NCI-H1436 treated with DMSO at 0.1 percent for 48 hours (cell line): ENCODE results near the gene SPEM2.
A peak's percentile ranks its signal among the peaks of the same experiment; 100 is the strongest.

Experiments used
- DNase-seq: peaks from one replicate; lab custom pipeline; 2025; lab: John Stamatoyannopoulos, UW

Gene SPEM2

DNA sequence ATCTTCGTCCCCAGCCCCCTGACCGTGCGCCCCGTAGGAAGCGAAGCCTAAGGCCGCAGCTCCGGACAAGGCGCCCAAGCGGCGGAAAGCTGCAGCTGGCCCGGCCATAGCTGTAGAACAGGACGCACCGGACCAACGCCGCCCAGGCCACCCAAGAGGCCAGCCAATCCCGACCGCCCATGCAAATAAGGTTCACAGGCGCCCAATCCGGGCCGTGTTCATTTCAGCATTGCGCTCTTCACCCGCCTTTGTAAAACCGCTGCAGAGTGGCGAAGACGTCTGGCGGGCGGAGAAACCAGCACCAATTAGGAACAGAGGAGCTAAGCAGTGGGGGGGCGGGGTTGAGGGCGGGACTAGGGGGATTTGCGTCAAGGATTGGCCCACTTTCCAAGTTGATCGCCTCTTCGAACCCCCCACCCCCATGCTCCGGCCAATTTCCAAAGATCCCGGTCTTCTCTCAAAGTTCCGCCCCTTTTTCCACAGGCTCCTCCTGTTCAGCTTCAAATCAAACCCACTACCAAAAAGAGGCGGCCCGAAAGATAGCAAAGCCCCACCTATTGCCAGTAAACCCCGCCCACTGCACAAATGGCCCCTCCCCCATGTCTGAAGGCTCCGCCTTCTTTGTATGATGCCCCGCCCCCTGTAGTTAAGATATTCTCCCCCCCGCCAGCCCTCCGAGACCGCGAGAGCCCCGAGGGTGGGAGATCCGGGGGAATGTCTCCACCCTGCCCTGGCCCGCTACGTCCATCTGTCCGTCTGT lies 21.3 kb upstream of the SPEM2 start, which contains the start of gene TMEM256:
Gene TMEM256, minus strand, starts transcription at position 121 of the 760 bp plus-strand sequence. Its CDS starts 13 bp downstream, at position 108.
- DNase-seq, result peak; percentile 96

DNA sequence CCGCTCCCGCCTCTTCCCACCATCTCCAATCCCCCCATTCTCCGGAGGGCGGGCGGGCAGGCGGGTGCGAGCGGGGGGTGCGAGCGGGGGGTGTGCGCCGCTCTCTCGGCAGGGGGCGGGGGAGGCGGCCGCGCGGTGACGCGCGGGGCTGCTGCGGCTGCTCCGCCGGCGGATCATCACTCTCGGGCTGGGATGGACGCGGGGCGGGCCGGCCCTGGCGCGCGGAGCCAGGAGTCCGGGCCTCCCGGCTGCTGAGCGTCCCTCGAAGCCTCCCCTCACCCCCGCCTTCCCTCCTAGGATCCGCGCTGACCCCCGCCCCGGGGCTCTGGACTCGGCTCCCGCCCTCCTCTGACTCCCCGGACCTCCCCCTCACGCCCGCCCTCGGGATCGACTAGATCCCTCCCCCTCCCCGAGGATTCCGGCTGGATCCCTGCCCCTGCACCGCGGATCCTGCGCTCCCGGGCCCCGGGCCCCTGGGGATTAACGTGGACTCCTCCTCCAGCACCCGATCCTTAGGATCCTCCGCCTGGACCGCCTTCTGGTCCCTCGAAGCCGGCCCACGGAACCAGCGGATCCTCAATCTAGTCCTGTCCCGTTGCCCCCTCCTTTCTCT lies 20.6 kb upstream of the SPEM2 start:
- DNase-seq, result no peak

DNA sequence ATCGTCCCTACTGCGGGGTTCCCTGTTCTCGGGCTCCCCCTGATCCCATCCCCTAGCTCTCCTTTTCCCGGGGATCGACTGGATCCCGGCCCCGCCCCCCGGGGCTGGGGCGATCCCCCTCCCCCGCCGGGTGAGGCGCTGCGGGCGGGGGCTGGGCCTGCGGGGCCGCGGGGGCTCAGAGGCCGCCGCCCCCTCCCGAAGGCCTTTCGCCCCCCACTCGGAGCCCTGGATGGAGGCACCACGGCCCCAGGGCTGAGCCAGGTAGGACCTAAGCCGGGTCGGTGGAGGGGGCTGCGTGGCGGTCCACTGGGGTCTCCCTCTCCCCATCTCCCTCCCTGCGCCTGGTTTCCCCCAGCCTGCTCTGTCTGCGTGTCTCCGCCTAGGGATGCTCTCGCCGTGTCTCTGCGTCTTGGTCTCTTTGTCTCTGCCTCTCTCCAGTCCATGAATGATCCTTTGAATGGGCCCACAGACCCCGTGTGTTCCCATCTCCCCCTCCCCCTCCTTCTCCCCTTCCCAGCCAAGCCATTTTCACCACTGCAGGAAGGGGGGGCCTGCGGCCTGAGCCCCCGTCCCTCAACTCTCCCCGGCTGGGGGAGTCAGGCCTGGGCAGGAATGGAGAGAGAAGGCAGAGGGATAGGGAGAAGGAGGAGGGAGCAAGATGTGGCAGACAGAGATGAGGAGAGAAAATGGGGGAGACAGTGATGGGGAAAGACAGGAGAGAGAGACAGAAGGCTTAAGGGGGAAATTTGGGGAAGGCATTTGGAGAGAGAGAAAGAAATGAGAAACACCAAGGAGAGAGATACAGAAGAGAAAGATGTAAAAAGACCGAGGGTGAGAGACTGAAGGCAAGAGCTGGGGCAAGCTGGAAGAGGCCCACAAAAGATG lies 19.8 kb upstream of the SPEM2 start:
- no peak for DNase-seq

DNA sequence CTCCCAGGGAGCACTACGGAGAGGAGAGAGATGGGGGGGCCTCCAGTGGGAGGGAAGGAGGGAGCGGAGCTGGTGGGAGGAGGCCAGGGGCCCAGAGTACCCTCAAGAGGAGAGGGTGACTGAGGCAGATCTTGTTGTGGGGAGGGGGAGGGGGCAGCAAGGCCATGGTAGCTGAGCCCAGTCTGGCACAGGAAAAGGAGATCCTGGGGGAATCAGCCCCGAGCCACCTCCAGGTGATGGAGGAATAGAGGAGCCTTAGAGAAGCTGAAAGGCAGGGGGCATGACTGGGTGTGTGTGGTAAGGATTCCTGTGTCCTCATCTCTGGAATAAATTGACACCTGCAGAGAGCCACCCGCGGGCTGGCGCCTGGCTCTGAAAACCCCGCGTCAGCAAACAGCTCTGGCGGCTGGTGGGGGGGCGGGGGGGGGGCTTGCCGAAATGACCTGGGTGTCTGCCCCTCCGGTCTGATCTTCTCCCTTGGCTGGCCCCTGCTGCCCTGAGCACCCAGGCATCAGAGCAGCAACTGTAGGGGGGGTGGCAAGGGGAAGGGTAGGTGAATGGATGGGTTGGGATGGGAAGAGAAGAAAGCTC lies 19.1 kb upstream of the SPEM2 start:
- no peak for DNase-seq

DNA sequence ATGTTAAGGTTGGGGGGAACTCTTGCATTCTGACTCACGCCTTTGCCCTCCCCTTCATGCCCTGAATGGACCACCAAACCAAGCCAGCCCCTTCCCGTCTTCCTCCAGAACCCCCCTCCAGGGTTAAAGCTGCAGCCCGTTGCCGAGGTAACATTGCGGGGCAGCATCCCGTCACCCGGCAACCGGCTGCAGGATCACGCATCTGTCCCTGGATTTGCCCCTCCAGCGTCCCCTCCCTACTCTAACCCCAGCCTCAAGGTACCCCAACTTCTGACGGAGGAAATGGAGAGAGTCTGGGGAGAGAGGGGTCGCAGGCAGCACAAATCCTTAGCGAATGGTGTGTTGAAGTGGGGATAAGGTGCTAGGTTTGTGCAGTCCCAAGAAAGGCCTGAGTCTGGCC lies 18.3 kb upstream of the SPEM2 start:
- no peak for DNase-seq

DNA sequence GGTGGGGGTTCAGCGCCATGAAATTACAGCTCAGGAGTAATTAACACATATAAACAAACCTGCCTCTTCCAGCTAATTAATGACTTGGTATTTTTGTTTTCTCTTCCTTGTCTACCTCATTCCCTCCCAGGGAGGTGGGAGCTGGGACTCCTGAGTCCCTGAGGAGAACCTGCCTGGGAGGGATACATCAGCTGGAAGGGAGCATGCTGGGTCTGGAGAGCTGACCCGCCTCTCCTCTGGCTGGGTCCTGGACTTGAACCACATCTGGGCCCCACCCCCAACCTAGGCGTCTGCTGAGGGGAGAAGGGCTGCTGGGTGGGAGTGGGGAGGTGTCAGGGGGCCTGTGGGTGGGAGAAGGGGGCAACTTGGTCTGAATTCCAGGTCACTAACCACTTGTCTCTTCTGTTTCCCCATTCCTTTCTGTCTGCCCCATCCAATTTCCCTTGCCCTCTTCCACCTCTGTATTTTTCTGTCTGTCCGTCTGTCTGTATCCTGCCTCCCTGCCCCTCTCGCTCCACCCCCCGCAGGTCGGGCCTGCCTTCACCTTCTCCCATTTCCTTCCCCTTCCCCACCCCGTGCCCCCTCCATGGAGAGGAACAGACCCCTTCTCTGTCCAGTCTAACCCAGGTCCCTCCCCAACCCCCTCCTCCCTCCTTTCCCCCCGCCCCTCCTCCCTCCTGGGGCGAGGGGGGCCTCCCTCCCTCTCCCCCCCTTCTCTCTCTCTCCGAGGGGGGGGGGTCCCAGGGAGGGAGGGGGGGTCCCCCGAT lies 17.7 kb upstream of the SPEM2 start, which contains the start of gene NLGN2:
Gene NLGN2, plus strand, starts transcription at position 361 of the 767 bp plus-strand sequence. CDS start 411 bp downstream, outside the sequence.
- DNase-seq, result no peak

DNA sequence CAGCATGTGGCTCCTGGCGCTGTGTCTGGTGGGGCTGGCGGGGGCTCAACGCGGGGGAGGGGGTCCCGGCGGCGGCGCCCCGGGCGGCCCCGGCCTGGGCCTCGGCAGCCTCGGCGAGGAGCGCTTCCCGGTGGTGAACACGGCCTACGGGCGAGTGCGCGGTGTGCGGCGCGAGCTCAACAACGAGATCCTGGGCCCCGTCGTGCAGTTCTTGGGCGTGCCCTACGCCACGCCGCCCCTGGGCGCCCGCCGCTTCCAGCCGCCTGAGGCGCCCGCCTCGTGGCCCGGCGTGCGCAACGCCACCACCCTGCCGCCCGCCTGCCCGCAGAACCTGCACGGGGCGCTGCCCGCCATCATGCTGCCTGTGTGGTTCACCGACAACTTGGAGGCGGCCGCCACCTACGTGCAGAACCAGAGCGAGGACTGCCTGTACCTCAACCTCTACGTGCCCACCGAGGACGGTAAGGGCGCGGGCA lies 17.1 kb upstream of the SPEM2 start:
- DNase-seq, result no peak

DNA sequence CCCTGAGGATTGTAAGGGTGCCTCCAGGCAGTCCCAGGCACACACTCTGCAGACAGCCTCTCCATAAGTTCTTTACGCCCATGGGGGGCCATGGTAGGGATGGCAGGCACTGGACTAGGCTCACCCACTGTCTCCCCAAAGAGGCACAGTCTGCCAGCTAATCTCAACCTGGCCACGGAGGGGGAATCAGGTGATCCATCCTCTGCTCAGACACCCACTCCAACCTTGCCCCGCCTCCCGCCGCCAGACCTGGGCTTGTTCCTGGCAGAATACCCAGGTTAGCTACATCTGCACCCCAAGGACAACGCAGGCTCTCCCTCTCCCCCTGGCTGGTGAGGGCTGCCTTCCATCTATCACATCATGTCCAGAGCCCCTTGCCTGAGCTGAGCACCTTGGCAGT lies 16.6 kb upstream of the SPEM2 start:
- no peak for DNase-seq

DNA sequence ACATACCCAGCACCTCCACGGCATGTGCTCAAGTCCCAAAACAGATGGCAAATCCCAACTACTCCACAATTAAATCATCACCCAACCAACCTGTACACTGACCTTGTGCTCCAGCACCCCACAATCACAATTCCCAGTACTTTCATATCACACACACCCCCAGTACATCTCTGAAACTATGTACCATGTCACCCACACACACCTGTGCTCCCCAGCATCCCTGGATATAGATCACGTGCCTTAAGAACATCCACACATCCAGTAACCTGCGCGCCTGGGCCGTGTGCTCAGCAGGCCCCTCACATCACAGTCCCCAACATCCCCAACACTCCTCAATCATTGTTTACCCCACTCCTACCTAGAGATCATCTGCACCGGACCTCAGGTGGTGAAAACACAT lies 15.7 kb upstream of the SPEM2 start:
- no peak for DNase-seq

DNA sequence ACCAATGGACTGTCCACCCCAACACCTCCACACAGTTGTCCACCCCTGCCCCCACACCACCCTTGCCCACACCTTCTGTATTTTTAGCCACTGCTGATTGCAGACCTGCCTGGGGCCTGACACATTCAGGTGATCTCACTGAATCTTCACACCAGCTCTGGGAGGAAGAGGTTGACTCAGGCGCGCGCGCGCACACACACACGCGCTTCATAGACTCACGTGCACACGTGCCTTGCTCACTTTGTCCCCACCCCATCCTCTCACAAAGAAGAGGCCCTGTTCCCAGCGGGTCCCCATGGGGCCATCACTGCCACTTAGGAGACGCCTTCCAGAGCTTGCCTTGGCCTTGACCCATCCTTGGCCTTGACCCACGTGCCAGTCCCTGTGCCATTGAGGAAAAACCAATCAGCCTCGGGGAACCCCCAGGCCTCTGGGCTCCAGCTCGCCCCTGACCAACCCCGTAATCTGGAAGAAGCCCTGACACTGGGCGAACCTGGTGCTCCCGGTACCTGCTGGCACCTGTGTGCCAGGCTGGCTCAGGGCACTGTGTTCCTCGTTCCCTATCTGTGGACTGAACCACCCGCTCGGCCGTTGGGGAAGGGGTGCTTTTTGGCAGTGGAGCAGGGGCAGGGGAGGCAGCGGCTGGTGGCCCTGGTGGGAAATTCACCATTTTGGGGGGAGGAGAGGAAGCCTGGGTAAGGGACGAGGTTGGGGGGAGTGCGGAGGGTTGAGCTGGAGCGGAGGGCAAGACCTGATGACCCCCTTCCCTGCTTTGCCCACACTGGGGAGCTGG lies 14.6 kb upstream of the SPEM2 start:
- no peak for DNase-seq

DNA sequence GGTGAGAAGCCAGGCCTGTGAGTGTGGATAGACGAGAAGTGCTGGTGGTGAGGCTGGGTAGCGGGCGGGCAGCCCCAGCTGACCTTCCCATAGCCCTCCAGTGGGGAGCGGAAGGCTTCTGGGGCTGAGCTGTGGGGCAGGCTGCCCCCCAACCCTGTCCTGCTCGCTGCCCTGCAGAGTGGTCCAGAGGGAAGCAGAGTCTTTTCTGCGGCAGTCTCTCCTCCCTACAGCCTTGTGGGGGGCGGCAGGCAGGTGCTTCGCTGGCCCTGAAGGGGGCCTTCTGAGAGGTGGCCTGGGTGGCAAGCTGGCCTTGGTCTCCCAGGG lies 14.0 kb upstream of the SPEM2 start:
- DNase-seq, result no peak

DNA sequence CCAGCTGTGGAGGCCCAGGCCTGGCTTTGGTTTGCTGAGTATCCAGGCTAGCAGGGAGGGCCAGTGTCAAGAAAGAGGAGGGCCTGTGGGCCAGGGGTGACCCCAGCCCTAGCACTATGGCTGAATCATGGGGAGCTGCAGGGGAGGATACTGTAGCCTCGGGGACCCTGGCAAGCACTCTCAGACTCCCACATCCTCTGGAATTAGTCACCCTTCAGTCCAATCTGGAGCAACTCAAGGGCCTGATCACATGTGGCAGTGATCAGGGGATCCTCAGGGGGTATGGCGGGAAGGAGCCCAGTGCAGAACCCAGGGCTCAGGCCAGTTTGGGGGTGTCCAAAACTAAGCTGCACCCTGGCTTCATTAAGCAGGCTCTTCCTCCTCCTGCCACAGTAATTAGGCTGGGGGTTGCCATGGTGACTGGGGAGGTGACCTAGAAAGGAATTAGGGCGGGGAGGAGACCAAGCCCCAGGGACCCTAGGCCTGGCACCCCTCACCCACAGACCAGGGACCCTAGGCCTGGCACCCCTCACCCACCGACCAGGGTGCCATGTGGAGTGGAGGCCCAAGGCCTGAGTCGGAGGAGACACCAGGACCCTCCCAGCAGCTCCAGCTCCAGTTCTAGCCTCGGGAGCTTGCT lies 11.9 kb upstream of the SPEM2 start:
- DNase-seq, result no peak

DNA sequence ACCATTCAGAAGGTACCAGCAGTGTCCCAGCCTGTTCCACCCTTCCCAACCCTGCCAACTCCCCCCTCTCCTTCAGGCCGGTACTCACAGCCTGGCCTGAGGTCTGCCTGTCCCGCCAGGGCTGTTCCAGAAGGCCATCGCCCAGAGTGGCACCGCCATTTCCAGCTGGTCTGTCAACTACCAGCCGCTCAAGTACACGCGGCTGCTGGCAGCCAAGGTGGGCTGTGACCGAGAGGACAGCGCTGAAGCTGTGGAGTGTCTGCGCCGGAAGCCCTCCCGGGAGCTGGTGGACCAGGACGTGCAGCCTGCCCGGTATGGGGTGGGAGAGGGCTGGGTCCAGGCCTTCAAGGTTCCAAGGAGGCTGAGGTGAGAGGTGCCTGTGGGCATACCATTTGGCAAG lies 10.6 kb upstream of the SPEM2 start:
- no peak for DNase-seq

DNA sequence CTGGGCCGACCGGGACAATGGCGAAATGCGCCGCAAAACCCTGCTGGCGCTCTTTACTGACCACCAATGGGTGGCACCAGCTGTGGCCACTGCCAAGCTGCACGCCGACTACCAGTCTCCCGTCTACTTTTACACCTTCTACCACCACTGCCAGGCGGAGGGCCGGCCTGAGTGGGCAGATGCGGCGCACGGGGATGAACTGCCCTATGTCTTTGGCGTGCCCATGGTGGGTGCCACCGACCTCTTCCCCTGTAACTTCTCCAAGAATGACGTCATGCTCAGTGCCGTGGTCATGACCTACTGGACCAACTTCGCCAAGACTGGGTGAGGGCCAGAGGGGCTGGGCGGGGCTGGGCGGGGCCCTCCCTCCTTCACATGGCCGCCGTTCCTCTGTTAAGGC lies 9.6 kb upstream of the SPEM2 start:
- no peak for DNase-seq

DNA sequence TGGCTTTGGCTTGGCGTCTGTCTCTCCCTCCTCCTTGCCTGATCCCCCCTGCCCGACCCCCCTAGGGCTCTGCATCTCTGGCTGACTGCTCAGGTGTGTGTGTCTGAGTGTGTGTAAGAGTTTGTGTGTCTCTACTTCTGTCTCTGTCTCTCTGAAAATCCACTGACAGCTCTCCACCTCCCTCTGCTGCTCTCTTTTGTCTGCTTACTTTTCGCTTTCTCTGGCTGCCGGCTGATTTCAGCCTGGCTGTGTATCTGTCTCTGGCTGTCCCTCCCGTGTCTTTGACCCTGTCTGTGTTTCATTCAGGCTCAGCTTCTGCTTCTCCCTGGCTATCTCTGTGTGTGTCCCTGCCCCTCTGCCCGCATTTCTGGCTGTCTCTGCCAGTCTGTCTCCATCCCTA lies 9.1 kb upstream of the SPEM2 start:
- no peak for DNase-seq

DNA sequence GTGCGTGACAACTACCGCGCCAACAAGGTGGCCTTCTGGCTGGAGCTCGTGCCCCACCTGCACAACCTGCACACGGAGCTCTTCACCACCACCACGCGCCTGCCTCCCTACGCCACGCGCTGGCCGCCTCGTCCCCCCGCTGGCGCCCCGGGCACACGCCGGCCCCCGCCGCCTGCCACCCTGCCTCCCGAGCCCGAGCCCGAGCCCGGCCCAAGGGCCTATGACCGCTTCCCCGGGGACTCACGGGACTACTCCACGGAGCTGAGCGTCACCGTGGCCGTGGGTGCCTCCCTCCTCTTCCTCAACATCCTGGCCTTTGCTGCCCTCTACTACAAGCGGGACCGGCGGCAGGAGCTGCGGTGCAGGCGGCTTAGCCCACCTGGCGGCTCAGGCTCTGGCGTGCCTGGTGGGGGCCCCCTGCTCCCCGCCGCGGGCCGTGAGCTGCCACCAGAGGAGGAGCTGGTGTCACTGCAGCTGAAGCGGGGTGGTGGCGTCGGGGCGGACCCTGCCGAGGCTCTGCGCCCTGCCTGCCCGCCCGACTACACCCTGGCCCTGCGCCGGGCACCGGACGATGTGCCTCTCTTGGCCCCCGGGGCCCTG lies 8.3 kb upstream of the SPEM2 start:
- no peak for DNase-seq

DNA sequence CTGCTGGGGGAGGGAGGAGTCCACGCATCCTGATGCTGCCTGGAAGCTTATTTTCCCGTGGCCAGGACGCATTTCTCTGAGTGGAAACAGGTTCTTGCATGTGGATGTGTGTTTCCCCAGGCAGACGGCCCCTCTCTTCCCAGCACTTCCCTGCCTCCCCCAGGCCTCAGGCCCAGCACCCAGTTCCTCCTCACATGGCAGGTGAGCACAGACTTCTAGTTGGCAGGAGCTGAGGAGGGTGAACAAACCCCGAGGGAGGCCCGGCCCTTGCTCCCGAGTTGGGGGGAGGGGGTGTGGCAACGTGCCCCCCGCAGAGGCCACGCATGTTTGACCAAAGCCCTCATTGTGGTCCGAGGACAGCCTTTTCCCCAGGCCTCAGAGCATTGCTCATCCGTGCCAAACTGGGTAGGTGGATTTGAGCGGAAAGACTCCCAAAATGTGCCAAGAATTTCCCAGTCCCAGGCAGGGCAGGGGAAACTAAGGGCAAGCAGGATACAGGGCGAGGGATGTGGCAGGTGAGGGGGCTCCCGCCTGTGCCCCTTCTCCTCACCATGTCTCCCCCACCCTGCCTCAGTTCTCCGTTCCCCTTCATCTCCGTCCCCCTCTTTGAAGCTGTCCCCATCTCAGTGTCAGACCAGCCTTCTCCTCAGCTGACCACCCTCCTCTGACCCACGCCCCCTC lies 6.8 kb upstream of the SPEM2 start:
- no peak for DNase-seq

DNA sequence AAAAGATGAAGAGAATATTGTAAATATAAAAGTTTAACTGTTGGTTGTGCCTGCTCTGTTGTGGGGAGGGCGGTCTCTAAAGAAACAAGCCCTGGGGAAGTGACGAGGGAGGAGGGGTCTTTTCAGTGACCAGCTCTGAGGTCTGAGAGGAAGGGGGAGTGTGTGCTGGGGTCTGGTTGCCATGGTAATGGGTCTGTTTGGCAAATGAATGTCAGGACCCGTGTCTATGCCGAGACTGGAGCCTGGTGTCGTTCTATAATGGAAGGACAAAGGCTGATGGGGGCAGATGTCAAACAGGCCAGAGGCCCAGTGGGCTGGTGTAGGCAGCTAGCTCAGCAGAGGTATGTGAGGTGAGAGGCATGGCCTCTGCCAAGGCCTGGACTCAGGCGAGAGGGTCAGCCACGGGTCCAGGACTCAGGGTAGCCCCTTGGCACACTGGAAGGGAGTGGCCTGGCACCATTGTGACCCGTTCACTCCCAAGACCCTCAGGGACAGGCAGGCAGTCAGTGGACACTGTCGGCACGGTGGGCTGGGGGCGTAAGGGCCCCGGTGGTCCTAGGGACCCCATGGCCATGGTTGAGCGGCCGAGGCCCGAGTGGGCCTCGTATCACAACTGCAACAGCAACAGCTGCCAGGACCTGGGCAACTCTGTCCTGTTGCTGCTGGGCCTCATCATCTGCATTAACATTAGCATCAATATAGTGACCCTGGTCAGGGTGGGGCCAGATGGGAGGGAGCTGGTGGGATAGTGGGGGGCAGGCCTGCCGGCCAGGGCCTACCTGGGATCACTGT lies 5.4 kb upstream of the SPEM2 start, which contains the start of gene SPEM1:
Gene SPEM1, plus strand, starts transcription at position 506 of the 792 bp plus-strand sequence. Its CDS starts 61 bp downstream, at position 567.
- no peak for DNase-seq
